GM12864 (cell line): ENCODE data around the gene ZC3H18.

Source experiments
- DNase-seq: peaks from one replicate; pipeline ENCODE4 v3.0.0-alpha.2; 2011; ENCODE audit warnings: low read depth
- H3K4me3 ChIP-seq: 2 replicates; pipeline ENCODE4 v1.5.1; 2011; ENCODE audit warnings: mild to moderate bottlenecking, low read depth, low read length, control low read depth
- CTCF ChIP-seq: IDR thresholded peaks from 2 replicates; pipeline ENCODE4 v1.5.1; 2011; ENCODE audit warnings: low read depth, mild to moderate bottlenecking, moderate library complexity, low read length, control low read depth, inconsistent platforms; ENCODE audit errors: missing control alignments

ZC3H18 gene

GRCh38 chr16:88613293-88613692 is 43.1 kb downstream of the ZC3H18 start:
- no peak overlapping the region for H3K4me3 ChIP-seq
- TF ChIP-seq CTCF, result no peak
- no peak for DNase-seq

- no peak for TF ChIP-seq CTCF
- DNase-seq, result no peak
- no peak overlapping the region for H3K4me3 ChIP-seq
Observed at GRCh38 chr16:88613911-88614817, 44.0 kb downstream of the ZC3H18 start.

GRCh38 chr16:88614818-88615580 is 44.8 kb downstream of the ZC3H18 start:
- TF ChIP-seq CTCF, result no peak
- no peak for DNase-seq
- no peak overlapping the region for H3K4me3 ChIP-seq

GRCh38 chr16:88616320-88616719 is 46.1 kb downstream of the ZC3H18 start:
- H3K4me3 ChIP-seq, result no peak overlapping the region
- no peak for TF ChIP-seq CTCF
- DNase-seq, result no peak

GRCh38 chr16:88616736-88617135 is 46.5 kb downstream of the ZC3H18 start:
- no peak for TF ChIP-seq CTCF
- H3K4me3 ChIP-seq, result no peak overlapping the region
- no peak for DNase-seq

GRCh38 chr16:88617268-88618031 is 47.2 kb downstream of the ZC3H18 start:
- H3K4me3 ChIP-seq, result no peak overlapping the region
- no peak for DNase-seq
- no peak for TF ChIP-seq CTCF
